Neural cell (in vitro differentiated cells): ENCODE data around the gene NEUROD1. TPM values are rescaled to one million over a fixed set of nuclear protein-coding genes. Genes with fewer than 3 reads are reported as not detected.

Source experiments
- H2AFZ ChIP-seq: fragments of 200-600, 300-800 bp; sonication (generic), shearing (Covaris generic); 2 replicates; pipeline ENCODE4 v1.6.0; 2014; ENCODE audit warnings: low read depth, mild to moderate bottlenecking, antibody characterized with exemption, low read length, moderate library complexity
- H3F3A ChIP-seq: fragments of 200-600 bp; shearing (Covaris generic); 2 replicates; pipeline ENCODE4 v1.6.1; 2016; ENCODE audit warnings: mild to moderate bottlenecking, moderate library complexity, mixed read lengths, antibody characterized with exemption, low read length; ENCODE audit not compliant: insufficient read depth, poor library complexity, severe bottlenecking
- H3K27ac ChIP-seq: fragments of 200-600, 300-800 bp; sonication (generic), shearing (Covaris generic); 2 replicates; pipeline ENCODE4 v1.5.1; 2014; ENCODE audit warnings: mild to moderate bottlenecking, low read length, moderate library complexity
- H3K27me3 ChIP-seq: fragments of 300-800, 200-600 bp; sonication (generic), shearing (Covaris generic); 2 replicates; pipeline ENCODE4 v1.6.0; 2014; ENCODE audit warnings: mild to moderate bottlenecking, low read depth, low read length, moderate library complexity; ENCODE audit not compliant: insufficient read depth
- H3K36me3 ChIP-seq: fragments of 300-800, 200-600 bp; sonication (generic), shearing (Covaris generic); 2 replicates; pipeline ENCODE4 v1.5.1; 2014; ENCODE audit warnings: mild to moderate bottlenecking, antibody characterized with exemption, low read length, moderate library complexity; ENCODE audit not compliant: insufficient read depth
- H3K4me2 ChIP-seq: fragments of 300-800, 200-600 bp; sonication (generic), shearing (Covaris generic); 2 replicates; pipeline ENCODE4 v1.6.0; 2014; ENCODE audit warnings: mild to moderate bottlenecking, low read length
- H3K4me3 ChIP-seq: fragments of 300-800, 200-600 bp; sonication (generic), shearing (Covaris generic); 2 replicates; pipeline ENCODE4 v1.5.1; 2014; ENCODE audit warnings: mild to moderate bottlenecking, low read length, moderate library complexity
- H3K79me2 ChIP-seq: fragments of 200-600 bp; shearing (Covaris generic); replicated peaks from 2 replicates; pipeline ENCODE4 v1.6.0; 2014; ENCODE audit warnings: mild to moderate bottlenecking, low read length, moderate library complexity; ENCODE audit not compliant: insufficient read depth
- H3K9ac ChIP-seq: fragments of 300-800, 200-600 bp; sonication (generic), shearing (Covaris generic); 2 replicates; pipeline ENCODE4 v1.6.1; 2016; ENCODE audit warnings: mild to moderate bottlenecking, low read length, mixed read lengths
- H3K9me2 ChIP-seq: fragments of 200-600 bp; shearing (Covaris generic); 2 replicates; pipeline ENCODE4 v1.6.1; 2016; ENCODE audit warnings: mild to moderate bottlenecking, low read length, mixed read lengths; ENCODE audit not compliant: insufficient read depth
- H3K9me3 ChIP-seq: fragments of 200-600, 300-800 bp; sonication (generic), shearing (Covaris generic); 2 replicates; pipeline ENCODE4 v1.6.1; 2016; ENCODE audit warnings: mild to moderate bottlenecking, mixed run types, low read length, moderate library complexity, mixed read lengths
- H4K20me1 ChIP-seq: fragments of 200-600 bp; shearing (Covaris generic); 2 replicates; pipeline ENCODE4 v1.6.1; 2016; ENCODE audit warnings: mild to moderate bottlenecking, mixed run types; ENCODE audit not compliant: insufficient read depth
- CTCF ChIP-seq: fragments of 450-650 bp; IDR thresholded peaks from 2 replicates; pipeline ENCODE4 v1.5.1; 2014; ENCODE audit warnings: antibody characterized with exemption, mild to moderate bottlenecking, moderate library complexity; ENCODE audit not compliant: poor library complexity, severe bottlenecking
- EP300 ChIP-seq: fragments of 450-650 bp; conservative IDR thresholded peaks from 2 replicates; pipeline ENCODE4 v1.6.1; 2014; ENCODE audit warnings: antibody characterized with exemption, mild to moderate bottlenecking, moderate library complexity; ENCODE audit not compliant: poor library complexity, severe bottlenecking
- EZH2 ChIP-seq: fragments of 200-600, 300-800 bp; shearing (Covaris generic), sonication (generic); IDR thresholded peaks from 2 replicates; pipeline ENCODE4 v1.6.1; 2014; ENCODE audit warnings: antibody characterized with exemption, low read length, borderline replicate concordance, mild to moderate bottlenecking; ENCODE audit not compliant: insufficient read depth, poor library complexity, severe bottlenecking
- MXI1 ChIP-seq: fragments of 450-650 bp; conservative IDR thresholded peaks from 2 replicates; pipeline ENCODE4 v1.6.1; 2014; ENCODE audit warnings: antibody characterized with exemption, mild to moderate bottlenecking; ENCODE audit not compliant: poor library complexity, severe bottlenecking
- POLR2AphosphoS5 ChIP-seq: IDR thresholded peaks from 2 replicates; pipeline ENCODE4 v1.6.1; 2012
- RAD21 ChIP-seq: fragments of 450-650 bp; conservative IDR thresholded peaks from 2 replicates; pipeline ENCODE4 v1.6.1; 2014; ENCODE audit warnings: antibody characterized with exemption, mild to moderate bottlenecking, moderate library complexity
- REST ChIP-seq: IDR thresholded peaks from 2 replicates; pipeline ENCODE4 v1.6.1; 2012; ENCODE audit warnings: borderline replicate concordance
- SMC3 ChIP-seq: fragments of 450-650 bp; conservative IDR thresholded peaks from 2 replicates; pipeline ENCODE4 v1.6.1; 2014; ENCODE audit warnings: antibody characterized with exemption, mild to moderate bottlenecking, moderate library complexity; ENCODE audit not compliant: poor library complexity
- TAF1 ChIP-seq: IDR thresholded peaks from 2 replicates; pipeline ENCODE4 v1.6.1; 2012; ENCODE audit warnings: low read depth
- polyA plus RNA-seq: library from polyadenylated mRNA; depleted of rRNA; stranded (reverse); fragments of >200 nt; gene quantifications from 2 replicates; pipeline ENCODE4 v1.2.3, GENCODE V29; 2014

NEUROD1 gene
- polyA plus RNA-seq, 1 donor from 2014 or later, result not detected

GRCh38 chr2:181685150-181685688, 4.9 kb upstream of the NEUROD1 start:
- H3F3A ChIP-seq, result no peaks in the 10 kb centered on the region
- H3K27ac ChIP-seq, result no peak overlapping the region
- no peaks in the 10 kb centered on the region for H3K9me2 ChIP-seq
- H3K27me3 ChIP-seq, result peaks cover 97% of the 10 kb centered on the region
- H3K9ac ChIP-seq, result no peak overlapping the region
- H3K9me3 ChIP-seq, result peaks cover 19% of the 10 kb centered on the region
- TF ChIP-seq RAD21, result no peak
- TF ChIP-seq EZH2, result no peak
- no peak for TF ChIP-seq CTCF
- no peak for TF ChIP-seq SMC3
- TF ChIP-seq REST, result no peak
- TF ChIP-seq POLR2AphosphoS5, result no peak
- no peak for TF ChIP-seq TAF1
- no peak for TF ChIP-seq MXI1
- TF ChIP-seq EP300, result no peak
- no peaks in the 10 kb centered on the region for H3K79me2 ChIP-seq
- no peak overlapping the region for H2AFZ ChIP-seq
- no peaks in the 10 kb centered on the region for H3K36me3 ChIP-seq
- H3K4me3 ChIP-seq, result no peak overlapping the region
- no peaks in the 10 kb centered on the region for H4K20me1 ChIP-seq
- no peak overlapping the region for H3K4me2 ChIP-seq

GRCh38 chr2:181684454-181685149, 4.3 kb upstream of the NEUROD1 start:
- H3K27me3 ChIP-seq, result peaks cover 97% of the 10 kb centered on the region
- no peaks in the 10 kb centered on the region for H3K9me2 ChIP-seq
- H4K20me1 ChIP-seq, result no peaks in the 10 kb centered on the region
- no peak overlapping the region for H3K9ac ChIP-seq
- H3K9me3 ChIP-seq, result peaks cover 19% of the 10 kb centered on the region
- no peak overlapping the region for H3K4me2 ChIP-seq
- no peak overlapping the region for H3K27ac ChIP-seq
- peak overlapping the region; percentile 58 for H3K4me3 ChIP-seq
- no peaks in the 10 kb centered on the region for H3F3A ChIP-seq
- no peaks in the 10 kb centered on the region for H3K36me3 ChIP-seq
- no peak overlapping the region for H2AFZ ChIP-seq
- TF ChIP-seq POLR2AphosphoS5 (no peak), EZH2 (no peak), MXI1 (no peak), EP300 (no peak)
- H3K79me2 ChIP-seq, result no peaks in the 10 kb centered on the region
